ENCODE data around the gene ZSCAN1. TPM values are rescaled to one million over a fixed set of nuclear protein-coding genes. Genes with fewer than 3 reads are reported as not detected.

ZSCAN1 gene
- total and polyA plus RNA-seq, 10 of the 15 experiments (the other 5 are each of a cell fraction or from before 2014, with no cell fraction given): not detected

DNA sequence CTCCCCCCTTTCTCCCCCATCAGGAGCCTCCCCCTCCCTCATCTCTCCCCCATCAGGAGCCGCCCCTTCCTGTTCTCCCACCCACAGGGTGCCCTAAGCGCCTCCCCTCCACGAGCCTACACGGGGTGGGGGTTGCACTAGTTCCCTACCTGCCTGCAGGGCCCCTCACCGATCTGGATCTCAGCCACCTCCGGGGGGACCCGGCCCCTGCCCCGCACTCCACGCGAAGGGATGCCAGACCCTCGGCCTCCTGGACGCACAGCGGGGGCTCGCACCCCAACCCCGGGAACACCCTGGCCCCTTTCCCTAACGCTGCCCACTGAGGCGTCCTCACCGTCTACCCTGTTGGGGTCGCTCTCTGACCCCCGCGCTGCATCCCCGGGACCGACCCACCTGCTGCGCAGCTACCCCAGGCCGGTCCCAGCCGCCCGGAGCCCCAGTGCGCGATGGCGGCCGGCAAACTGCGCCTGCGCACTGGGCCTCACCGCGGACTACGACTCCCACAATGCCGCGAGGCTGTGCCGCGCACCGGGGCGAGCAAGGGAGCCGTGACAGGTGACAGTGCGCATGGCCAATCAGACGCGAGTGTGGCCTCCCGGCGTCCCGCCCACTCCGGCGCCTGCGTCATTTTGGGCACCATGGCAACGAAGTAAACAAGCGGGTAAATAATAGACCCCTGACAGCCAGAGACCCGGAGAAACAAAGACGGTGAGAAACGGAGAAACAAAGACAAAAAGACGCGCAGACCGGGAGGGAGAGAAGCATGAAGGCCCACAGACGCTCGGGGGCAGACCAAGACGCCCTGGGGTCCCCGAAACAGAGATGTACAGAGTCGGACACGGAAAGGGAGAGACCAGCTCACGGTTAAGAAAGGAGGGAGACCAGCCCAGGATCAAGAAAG is 64.2 kb downstream of the ZSCAN1 start, which contains the start of gene ZSCAN18 (continued):
- TF ChIP-seq PAX5 (IDR thresholded peaks at IDR 0.05; ENCODE audit: borderline replicate concordance, low read depth, low read length) (no peak), KAT2A (conservative IDR thresholded peaks at IDR 0.05; ENCODE audit: control insufficient read depth, low read depth, low read length) (no peak), ZBED1 (IDR thresholded peaks at IDR 0.05; ENCODE audit: borderline replicate concordance) (no peak), IKZF1 (conservative IDR thresholded peaks at IDR 0.05) (peak; percentile 30; the same call in 1 of the 2 replicates), GATAD2B (conservative IDR thresholded peaks at IDR 0.05; ENCODE audit: low read depth) (no peak), BMI1 (IDR thresholded peaks at IDR 0.05; ENCODE audit: borderline replicate concordance) (peak; percentile 65), JUND (IDR thresholded peaks at IDR 0.05; ENCODE audit: low read depth, low read length) (no peak), SREBF2 (IDR thresholded peaks at IDR 0.05; ENCODE audit: low read length) (no peak), SREBF1 (IDR thresholded peaks at IDR 0.05; ENCODE audit: low read length) (no peak), HCFC1 (IDR thresholded peaks at IDR 0.05; ENCODE audit: low read length) (peak; percentile 55), YY1 (IDR thresholded peaks at IDR 0.05; ENCODE audit: low read depth, low read length) (0 out of 2 replicates have a peak, but pooled peaks have one; percentile 20), TCF7 (IDR thresholded peaks at IDR 0.05; ENCODE audit: borderline replicate concordance) (no peak), ZBTB33 (IDR thresholded peaks at IDR 0.05) (no peak), IRF3 (IDR thresholded peaks at IDR 0.05) (no peak), NFYB (IDR thresholded peaks at IDR 0.05; ENCODE audit: insufficient read depth, low read depth, low read length) (peak; percentile 59; the same call in 1 of the 2 replicates), IKZF2 (IDR thresholded peaks at IDR 0.05) (no peak)
- TF ChIP-seq, protein P1, sequence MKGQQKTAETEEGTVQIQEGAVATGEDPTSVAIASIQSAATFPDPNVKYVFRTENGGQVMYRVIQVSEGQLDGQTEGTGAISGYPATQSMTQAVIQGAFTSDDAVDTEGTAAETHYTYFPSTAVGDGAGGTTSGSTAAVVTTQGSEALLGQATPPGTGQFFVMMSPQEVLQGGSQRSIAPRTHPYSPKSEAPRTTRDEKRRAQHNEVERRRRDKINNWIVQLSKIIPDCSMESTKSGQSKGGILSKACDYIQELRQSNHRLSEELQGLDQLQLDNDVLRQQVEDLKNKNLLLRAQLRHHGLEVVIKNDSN (IDR thresholded peaks at IDR 0.05; ENCODE audit: borderline replicate concordance, extremely low read length, insufficient read depth, low read depth, low read length): peak; percentile 25
- TF ChIP-seq, protein P2, sequence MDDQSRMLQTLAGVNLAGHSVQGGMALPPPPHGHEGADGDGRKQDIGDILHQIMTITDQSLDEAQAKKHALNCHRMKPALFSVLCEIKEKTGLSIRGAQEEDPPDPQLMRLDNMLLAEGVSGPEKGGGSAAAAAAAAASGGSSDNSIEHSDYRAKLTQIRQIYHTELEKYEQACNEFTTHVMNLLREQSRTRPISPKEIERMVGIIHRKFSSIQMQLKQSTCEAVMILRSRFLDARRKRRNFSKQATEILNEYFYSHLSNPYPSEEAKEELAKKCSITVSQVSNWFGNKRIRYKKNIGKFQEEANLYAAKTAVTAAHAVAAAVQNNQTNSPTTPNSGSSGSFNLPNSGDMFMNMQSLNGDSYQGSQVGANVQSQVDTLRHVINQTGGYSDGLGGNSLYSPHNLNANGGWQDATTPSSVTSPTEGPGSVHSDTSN (IDR thresholded peaks at IDR 0.05; ENCODE audit: insufficient replicate concordance, low read depth, low read length): peak; percentile 66

Measured in GM12878 (cell line).